Stimulated activated CD8-positive, alpha-beta memory T cell treated with anti-CD3 and anti-CD28 coated beads, Interleukin-7, amount 100 ng/mL, for 1 hour (primary cell): ENCODE measurements around the gene ABCC3.

Source experiments
- DNase-seq, 2 donors: peaks; one replicate each; pipeline ENCODE4 v3.0.0-alpha.2; 2020; ENCODE audit warnings: low read depth in 2 of 2

Gene ABCC3

DNA sequence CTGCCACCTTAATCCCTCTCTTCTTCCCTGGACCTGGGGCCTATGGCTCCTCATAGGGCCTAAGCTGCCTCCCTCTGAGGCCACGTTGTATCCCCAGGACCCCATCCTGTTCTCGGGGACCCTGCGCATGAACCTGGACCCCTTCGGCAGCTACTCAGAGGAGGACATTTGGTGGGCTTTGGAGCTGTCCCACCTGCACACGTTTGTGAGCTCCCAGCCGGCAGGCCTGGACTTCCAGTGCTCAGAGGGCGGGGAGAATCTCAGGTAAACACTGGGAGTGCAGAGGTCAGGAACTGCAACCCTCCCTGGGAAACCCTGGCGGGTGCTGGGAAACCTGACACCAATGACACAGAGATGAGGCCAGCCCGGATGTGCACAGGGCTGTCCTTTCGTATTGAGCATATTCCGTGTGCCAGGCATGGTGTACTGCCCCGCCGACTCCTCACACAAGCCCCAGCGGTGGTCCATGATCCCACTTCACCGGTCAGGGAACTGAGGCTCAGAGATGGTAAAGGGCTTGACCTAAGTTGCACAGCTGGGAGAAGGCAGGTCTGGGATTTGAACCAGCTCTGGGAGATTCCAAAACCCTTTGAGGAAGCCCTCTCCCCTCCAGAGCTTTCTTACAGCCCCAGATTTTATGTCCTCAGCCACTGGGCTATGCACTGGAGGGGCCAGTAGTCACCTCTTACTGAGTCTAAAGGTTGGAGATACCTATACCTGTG is 50.1 kb downstream of the ABCC3 start:
- DNase-seq = no peak

- no peak for DNase-seq
These were observed 50.6 kb downstream of the ABCC3 start for GRCh38 chr17:50685334-50685665.

DNA sequence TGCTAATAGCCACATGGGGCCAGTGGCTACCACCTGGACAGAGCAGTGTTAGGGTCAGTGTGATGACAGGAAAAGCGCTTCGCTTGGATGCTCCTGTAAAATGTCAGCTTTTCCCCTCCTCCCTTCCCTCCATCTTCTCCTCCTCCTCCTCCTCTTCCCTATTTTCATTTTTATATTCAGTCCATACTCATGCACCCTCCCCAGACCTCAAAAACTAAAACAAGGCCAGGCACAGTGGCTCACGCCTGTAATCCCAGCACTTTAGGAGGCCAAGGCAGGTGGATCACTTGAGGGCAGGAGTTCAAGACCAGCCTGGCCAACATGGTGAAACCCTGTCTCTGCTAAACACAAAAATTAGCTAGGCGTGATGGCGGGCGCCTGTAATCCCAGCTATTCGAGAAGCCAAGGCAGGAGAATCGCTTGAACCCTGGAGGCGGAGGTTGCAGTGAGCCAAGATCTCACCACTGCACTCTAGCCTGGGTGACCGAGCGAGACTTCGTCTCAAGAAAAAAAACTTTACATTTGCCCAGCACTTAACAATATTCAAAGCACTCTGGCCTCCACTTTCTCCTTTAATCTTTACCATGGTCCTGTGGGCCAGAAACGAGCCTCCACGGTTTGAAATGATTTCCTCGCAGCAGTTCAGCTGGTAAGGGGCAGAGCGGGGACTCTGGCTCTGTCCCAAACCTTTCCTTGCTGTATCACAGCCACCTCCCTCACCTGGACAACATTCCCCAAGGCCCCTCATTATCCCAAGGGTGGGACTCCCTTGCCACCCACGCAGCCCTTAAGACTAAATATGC is 51.2 kb downstream of the ABCC3 start:
- no peak for DNase-seq

DNA sequence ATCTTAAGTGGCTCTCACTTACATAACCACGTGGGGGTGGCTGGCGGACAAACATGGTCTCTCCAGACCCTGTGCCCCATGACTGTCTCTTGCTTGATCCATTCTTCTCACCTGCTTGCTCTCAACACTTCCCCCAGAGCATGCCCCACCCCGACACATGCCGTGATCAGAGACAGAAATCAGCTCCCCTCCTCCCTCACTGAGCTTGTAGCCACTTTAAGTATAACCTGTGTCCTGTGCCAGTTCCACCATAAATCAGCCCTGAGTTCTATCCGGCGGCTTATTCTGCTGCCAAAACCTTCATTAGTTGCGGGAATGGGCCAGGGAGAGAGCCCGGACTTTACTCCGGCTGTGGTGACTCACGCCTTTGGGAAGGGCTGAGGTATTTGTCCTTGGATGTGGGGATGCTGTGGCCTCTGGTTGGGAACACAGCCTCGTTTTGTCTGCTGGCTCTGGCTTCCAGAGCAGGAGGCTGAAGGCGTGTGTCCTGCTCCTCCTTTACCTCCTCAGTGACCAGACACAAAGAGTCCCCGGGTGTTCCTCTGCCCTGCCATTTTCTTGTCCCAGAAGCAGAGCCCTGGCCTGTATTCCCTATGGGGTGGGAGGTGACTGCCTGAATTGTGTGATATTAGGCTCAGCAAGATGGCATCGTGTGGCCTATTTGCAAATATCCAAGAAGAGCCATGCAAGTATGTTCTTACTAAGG is 52.0 kb downstream of the ABCC3 start:
- DNase-seq = no peak

- no peak for DNase-seq
These were observed 52.8 kb downstream of the ABCC3 start for GRCh38 chr17:50687200-50688066.

- no peak for DNase-seq
These were observed 53.6 kb downstream of the ABCC3 start for GRCh38 chr17:50688245-50688644.

- no peak for DNase-seq
These were observed 54.6 kb downstream of the ABCC3 start for GRCh38 chr17:50689251-50689650.

GRCh38 chr17:50689956-50690886 is 55.5 kb downstream of the ABCC3 start:
- no peak for DNase-seq

DNA sequence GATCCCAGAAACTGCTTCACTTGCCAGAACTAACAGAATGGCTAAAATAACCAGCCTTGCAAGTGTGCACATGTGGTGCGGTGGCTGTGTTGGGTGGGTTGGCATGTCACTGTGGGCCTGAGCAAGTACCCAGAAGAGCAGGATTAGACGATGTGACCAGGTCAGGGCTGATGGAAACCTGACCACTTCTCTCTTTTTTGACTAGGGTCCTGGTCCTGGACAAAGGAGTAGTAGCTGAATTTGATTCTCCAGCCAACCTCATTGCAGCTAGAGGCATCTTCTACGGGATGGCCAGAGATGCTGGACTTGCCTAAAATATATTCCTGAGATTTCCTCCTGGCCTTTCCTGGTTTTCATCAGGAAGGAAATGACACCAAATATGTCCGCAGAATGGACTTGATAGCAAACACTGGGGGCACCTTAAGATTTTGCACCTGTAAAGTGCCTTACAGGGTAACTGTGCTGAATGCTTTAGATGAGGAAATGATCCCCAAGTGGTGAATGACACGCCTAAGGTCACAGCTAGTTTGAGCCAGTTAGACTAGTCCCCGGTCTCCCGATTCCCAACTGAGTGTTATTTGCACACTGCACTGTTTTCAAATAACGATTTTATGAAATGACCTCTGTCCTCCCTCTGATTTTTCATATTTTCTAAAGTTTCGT is 56.3 kb downstream of the ABCC3 start:
- no peak for DNase-seq

GRCh38 chr17:50691550-50692447 is 57.1 kb downstream of the ABCC3 start:
- DNase-seq = no peak

GRCh38 chr17:50692448-50693035 is 57.9 kb downstream of the ABCC3 start:
- no peak for DNase-seq

DNA sequence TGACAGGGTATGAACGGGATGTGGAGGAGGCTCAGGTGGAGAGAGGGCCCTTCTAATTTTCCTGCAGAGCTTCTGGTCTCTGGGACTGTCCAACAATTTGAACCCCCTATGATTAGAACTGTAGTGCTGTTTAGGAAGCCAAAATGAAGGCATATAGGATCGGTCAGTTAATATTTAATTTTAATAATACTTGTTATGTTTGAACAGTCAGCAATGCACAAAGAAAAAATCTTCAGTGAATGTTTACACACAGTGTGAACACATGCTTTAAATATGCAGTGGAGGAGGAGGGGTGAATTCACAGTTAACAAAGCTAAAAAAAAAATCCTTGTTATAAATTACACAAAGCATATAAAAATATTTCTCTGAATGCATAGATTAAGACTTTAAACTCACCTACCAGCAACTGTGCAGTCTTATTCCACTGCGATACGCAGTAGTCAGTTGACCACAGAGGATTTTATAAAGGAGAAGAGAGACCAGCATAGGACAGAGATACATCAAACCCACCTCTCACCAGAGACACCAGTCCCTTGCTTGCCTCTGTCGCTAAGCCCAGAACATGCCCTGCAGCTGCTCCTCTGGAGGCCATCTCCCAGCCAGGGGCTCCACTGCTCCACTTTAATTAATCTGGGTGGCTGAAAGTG is 58.5 kb downstream of the ABCC3 start:
- no peak for DNase-seq

DNA sequence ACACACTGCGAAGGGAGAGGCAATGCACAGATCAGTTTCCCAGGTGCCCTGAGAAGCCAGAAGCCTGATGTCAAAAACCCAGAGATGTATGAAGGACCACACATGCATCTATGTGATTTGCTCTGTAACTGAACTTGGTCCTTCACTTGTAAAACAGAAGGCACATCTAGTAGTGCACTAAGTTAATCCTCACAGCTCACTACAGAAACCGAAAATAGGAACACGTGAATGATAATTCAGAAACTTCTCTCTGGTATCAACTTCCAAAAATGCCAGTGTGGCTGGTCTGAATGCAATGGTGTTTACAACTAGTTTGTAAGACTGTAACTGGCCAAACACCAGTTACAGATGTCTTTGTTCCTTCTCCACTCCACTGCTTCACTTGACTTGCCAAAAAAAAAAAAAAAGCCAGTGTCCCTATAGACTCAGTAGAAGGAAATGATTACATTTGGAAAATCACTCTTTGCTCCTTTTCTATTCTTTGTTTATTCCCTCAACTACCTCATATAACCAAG is 61.7 kb downstream of the ABCC3 start:
- DNase-seq = no peak

GRCh38 chr17:50697062-50697461 is 62.4 kb downstream of the ABCC3 start:
- no peak for DNase-seq

DNA sequence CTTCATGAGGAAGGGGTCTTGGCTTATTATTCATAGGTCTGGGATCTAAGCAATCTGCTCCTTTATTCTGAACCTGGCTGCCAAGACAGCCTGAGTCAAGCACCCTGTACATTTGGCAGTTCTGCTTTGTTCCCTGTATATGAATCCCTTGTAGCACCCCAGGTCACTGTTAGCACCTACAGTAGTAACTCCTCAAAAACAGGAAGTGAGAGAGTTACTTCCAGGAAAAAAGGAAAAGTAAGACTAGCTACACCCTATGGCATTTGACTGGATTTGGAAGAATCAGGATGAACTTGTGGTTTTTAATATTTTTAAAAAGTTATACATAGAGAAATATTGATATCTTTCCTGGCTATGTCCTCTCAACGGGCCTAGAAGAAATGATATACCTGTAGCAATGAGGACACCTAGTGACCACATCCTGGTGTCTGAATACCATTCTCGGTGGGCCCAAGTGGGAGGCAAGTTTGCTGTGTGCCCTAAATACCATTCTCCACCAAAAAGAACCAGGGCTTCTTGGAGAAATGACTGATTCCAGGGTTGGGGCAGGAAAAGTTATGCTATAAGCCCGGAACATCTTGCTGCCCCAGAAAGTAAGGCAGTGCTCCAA is 63.1 kb downstream of the ABCC3 start:
- no peak for DNase-seq

- DNase-seq = no peak
These were observed 64.7 kb downstream of the ABCC3 start for GRCh38 chr17:50699410-50699809.

GRCh38 chr17:50703162-50703561 is 68.5 kb downstream of the ABCC3 start:
- DNase-seq = no peak
